ELF-1 (cell line): ENCODE measurements around the gene F13A1.
A peak's percentile ranks its signal among the peaks of the same experiment; 100 is the strongest.
"Not testable (repeated sequence)": the region's sequence is repeated elsewhere in the genome, so short reads cannot be mapped to it uniquely, and the experiment has no call there.

Experiments
- DNase-seq: peaks from one replicate; pipeline ENCODE4 v3.0.0-alpha.2; 2016; ENCODE audit warnings: low read depth, low spot score

The F13A1 gene

DNA sequence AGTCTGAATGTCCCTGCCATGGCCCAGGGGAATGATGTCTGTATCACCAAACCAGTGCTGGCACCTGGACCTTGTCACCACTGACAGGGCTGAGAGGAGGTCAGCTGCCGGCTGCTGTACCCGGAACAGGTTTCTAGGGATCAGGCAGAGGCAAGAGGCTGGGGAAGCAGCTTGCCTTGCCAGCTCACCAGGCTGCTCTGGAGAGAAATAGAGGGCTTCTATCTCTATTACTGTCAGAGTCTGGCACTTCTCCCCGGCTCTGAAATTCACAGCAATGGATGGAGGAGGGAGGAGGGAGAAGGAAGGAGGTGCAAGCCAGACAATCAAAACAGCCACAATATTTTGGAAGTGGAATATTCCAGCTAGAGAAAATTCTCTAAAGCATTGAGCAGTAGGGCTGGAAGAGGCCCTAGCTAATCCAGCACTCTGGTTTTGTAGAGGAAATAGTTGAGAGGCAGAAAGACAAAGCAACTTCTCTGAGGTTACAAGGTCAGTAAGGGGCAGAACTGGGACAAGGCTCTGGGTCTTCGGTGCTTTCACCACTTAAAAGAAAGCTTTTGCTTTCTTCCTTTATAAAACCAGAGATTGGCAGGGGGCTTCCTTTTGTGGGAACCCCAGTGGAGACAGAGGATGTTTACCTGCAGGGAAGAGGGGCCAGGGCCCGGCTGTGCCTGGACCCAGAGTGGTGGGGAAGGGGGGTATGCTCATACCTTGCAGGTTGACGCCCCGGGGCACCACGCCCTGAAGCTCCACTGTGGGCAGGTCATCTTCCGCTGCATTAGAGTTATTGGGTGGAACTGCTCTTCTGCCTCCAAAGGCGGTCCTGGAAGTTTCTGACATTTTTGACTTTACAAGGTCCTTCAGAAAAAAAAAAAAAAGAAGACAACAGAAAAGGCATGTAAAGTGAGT lies 2.4 kb downstream of the F13A1 start:
- no peak for DNase-seq

DNA sequence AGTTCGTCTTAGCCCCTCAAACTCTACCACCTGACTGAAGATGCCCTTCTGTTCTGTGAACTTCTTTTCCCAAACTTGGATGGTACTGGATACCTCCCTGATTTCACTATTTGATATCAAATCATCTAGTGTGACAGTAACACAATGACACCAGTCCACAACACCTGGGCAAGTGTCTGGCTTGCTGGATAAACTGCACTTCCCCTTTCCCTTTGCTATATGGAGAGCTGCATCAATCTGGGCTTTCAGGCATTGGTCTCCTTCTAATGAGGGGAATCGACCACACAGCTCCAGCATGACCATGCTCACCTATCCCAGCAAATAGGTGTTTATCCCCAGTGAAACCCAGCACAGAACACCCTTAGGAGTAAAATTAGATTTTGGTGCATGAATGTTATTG lies 3.1 kb downstream of the F13A1 start:
- no peak for DNase-seq

DNA sequence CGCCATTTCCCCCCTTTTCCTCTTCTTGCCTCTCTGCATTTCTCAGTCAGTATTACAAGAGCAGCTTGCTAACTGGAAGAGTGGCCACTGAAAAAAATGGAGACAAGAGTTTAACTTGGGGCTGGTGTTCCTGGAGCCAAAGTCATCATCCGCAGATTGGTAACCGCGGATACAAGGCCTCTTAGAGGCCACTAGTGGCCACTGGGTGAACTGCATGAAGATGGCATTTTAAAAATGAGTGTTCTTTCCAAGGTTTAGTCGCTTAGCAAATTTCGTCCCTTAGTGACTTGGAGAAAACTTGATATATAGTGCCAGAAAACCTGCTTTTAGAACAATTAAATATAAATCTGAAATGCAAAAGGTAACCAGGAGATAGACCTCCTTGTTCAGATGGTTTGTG lies 4.8 kb downstream of the F13A1 start:
- DNase-seq, result peak; percentile 30

DNA sequence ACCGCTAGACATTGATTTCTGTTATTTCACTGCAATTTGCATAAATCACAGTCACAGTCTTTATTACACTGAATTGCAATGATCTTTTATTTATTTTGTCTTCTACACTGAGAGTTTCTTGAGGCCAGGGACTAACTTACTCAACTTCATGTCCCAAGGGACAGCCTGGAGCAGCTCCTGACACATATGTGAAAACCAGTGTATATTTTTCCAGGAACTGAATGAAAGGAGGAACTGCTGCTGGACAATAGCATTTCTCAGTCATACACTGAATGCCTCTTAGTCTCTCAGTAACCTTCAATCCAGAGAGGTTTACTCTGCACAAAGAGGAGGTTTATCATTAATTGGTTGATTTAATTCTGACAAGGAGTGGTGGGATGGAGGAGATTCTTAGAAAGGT lies 5.9 kb downstream of the F13A1 start:
- no peak for DNase-seq

- no peak for DNase-seq
These were observed 7.5 kb downstream of the F13A1 start for GRCh38 chr6:6312901-6313441.

GRCh38 chr6:6305575-6305974 lies 14.9 kb downstream of the F13A1 start:
- no peak for DNase-seq

GRCh38 chr6:6300383-6300782 lies 20.1 kb downstream of the F13A1 start:
- not testable (repeated sequence) for DNase-seq

- DNase-seq, result peak; percentile 36
These were observed 27.1 kb downstream of the F13A1 start for GRCh38 chr6:6293317-6293716.

GRCh38 chr6:6287415-6287814 lies 33.0 kb downstream of the F13A1 start:
- DNase-seq, result no peak

- DNase-seq, result no peak
These were observed 34.8 kb downstream of the F13A1 start for GRCh38 chr6:6285679-6286078.

GRCh38 chr6:6284221-6284966 lies 36.1 kb downstream of the F13A1 start:
- no peak for DNase-seq

DNA sequence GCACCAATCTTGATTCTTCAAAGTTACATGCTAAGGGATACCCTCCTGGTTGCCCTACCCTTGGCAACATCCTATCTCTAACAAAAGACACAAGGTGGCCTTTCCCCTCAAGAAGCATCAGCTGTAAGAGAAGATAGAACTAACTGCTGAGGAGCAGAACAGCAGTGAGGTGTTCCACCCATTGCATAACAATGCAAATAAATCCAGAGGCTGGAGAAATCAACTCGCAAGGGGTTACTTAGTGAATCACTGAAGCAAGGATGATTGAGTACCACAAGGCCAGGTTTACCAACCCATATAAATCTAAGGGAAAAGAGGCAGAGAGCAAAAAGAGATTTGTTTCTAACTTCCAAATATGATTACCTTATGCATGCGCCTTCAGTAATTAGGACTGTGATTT lies 36.7 kb downstream of the F13A1 start:
- DNase-seq, result no peak

DNA sequence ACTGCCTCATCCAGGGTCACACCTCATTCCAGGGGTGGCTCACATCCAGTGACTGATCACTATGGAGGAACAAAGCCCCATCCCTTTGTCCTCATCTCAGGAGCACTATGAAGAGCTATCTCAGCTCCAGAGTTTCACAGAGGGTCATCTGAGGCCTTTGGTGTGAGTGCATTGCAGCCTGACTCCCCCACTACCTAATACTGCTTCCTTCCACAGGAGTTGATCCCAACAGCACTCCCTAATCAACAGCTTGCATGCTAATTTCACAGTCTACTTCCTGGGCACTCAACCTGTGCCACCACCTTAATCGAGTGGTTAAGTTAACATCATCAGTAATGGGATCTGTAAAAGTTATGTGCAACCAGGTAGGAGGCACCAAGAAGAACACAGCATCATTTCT lies 37.7 kb downstream of the F13A1 start:
- DNase-seq, result no peak

GRCh38 chr6:6277413-6277812 lies 43.0 kb downstream of the F13A1 start:
- no peak for DNase-seq

- DNase-seq, result no peak
These were observed 49.4 kb downstream of the F13A1 start for GRCh38 chr6:6270948-6271535.

DNA sequence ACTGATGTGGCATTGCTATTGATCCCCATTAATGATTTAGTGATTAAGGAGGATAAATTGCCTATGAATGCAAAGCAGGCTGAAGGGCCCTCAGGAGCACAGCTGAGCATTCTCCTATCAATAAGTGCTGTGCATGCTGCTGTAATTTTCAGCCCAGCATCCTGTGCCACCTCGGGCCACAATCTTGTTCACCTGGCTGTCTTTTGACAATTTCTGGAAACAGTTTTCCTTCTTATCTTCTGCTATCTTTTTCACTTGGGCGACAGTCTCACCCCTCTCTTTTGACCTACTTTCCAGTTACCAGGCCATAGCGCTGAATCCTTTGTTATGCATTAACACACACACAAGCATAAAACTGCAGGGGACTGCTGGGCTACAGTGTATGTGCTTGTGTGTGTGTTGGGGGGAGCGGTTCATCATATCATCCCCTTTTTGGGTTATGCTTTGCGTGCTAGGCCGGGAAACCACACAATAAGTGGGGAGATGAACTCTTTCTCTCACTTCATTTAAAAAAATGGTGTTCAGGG lies 60.2 kb downstream of the F13A1 start:
- no peak for DNase-seq

DNA sequence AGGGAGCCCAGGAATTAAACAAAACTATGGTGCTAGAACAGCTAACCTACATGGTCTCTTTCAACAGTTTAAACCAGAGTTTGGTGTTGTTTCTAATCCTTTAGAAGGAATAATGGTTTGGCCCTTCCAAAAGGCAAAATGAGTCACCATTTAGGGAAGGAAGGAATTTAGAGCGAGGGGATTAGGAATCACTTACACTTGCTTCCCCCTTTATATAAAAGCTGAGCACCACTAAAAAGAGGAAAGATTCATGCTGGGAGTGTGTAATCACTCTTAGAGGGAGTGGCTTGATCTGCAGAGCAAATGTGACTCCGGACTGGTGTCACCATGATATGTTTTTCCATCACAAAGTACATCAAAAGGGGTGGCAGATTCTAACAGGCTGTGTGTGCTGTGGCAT lies 63.6 kb downstream of the F13A1 start:
- DNase-seq, result no peak

- DNase-seq, result no peak
These were observed 64.2 kb downstream of the F13A1 start for GRCh38 chr6:6256259-6256658.

DNA sequence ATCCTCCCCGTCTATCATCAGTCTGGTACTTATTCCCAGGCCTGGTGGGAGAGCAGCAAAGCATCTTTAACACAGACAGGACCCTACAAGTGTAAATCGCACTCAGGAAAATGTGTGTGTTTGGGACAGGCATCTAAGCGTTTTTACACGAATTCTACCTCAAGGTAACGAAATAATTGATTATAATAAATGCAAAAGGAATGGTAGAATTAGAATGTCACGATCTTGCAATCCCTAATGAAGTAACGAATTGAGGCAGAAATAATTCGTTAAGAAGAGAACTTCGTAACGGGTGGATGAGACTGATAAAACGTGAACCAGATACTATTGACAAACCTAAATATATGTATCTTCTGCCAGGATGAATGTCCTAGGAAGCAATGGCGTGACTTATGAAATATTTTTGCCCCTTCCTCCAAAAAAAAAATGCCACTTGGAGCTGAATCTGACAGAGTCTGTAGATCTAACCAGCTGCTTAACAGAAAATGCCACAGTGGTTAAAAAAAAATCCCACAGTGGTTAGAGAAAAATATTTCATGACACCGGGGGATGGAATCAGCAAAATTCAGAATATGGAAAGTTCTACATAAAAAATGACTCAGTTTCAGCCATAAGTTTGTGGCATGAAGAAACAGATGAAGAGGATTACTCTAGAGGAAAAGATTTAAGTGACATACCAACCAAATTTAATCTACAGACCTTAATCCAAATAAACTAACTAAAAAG lies 68.7 kb downstream of the F13A1 start:
- DNase-seq, result no peak

DNA sequence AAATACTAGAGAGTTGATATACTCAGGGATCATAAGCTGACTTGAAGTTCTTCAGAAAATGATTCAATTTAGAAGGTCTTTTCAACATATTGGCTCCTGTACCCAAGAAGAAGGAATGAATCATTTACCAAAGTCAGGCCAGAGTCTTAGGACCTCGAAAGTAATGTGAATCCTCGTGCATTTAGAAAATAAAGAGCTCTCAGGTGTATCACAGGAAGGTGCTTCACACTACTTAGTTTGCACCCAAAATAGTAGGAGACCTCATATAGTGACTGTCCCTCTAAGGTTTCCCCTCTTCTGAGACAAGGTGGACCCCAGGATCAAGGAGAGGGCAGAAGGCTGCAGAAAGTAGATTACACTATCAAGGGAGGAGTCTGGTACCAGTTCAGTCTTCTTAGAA lies 71.8 kb downstream of the F13A1 start:
- no peak for DNase-seq

GRCh38 chr6:6246544-6246943 lies 73.9 kb downstream of the F13A1 start:
- no peak for DNase-seq
